Islet of Langerhans (tissue), 1 donor: ENCODE results near the gene STAT4.

Experiments
- FAIRE-seq: peaks from one replicate; lab custom pipeline; 2011; peaks lifted over from hg19 to GRCh38; lab: Jason Lieb, UNC

Gene STAT4

GRCh38 chr2:191150600-191151330 lies at the start of gene STAT4:
Gene STAT4, minus strand, starts transcription at chr2:191150994. Its CDS starts 2,791 bp downstream, at chr2:191148203.
- FAIRE-seq = no peak

- no peak for FAIRE-seq
Observed at GRCh38 chr2:191199929-191200512, 49.2 kb upstream of the STAT4 start.

GRCh38 chr2:191198271-191198670 lies 47.5 kb upstream of the STAT4 start:
- FAIRE-seq = no peak

- no peak for FAIRE-seq
Observed at GRCh38 chr2:191197096-191197495, 46.3 kb upstream of the STAT4 start.

GRCh38 chr2:191195021-191195420 lies 44.2 kb upstream of the STAT4 start:
- FAIRE-seq = no peak

GRCh38 chr2:191190861-191191552 lies 40.2 kb upstream of the STAT4 start:
- FAIRE-seq = no peak

GRCh38 chr2:191190435-191190834 lies 39.6 kb upstream of the STAT4 start:
- no peak for FAIRE-seq

- no peak for FAIRE-seq
Observed at GRCh38 chr2:191189112-191189635, 38.4 kb upstream of the STAT4 start.

GRCh38 chr2:191188550-191189093 lies 37.8 kb upstream of the STAT4 start:
- no peak for FAIRE-seq

GRCh38 chr2:191187105-191187829 lies 36.5 kb upstream of the STAT4 start:
- FAIRE-seq = no peak

GRCh38 chr2:191184457-191184856 lies 33.7 kb upstream of the STAT4 start:
- FAIRE-seq = no peak

- FAIRE-seq = no peak
Observed at GRCh38 chr2:191183516-191183915, 32.7 kb upstream of the STAT4 start.

- FAIRE-seq = no peak
Observed at GRCh38 chr2:191183081-191183480, 32.3 kb upstream of the STAT4 start.

GRCh38 chr2:191180713-191181112 lies 29.9 kb upstream of the STAT4 start:
- FAIRE-seq = no peak

- no peak for FAIRE-seq
Observed at GRCh38 chr2:191180276-191180675, 29.5 kb upstream of the STAT4 start.

GRCh38 chr2:191178806-191179514 lies 28.2 kb upstream of the STAT4 start:
- FAIRE-seq = no peak

- no peak for FAIRE-seq
Observed at GRCh38 chr2:191177751-191178736, 27.2 kb upstream of the STAT4 start.

- no peak for FAIRE-seq
Observed at GRCh38 chr2:191176801-191177438, 26.1 kb upstream of the STAT4 start.

GRCh38 chr2:191176305-191176704 lies 25.5 kb upstream of the STAT4 start:
- no peak for FAIRE-seq

- FAIRE-seq = no peak
Observed at GRCh38 chr2:191174442-191174841, 23.6 kb upstream of the STAT4 start.
